Measurements from ENCODE around the gene CA6.
"Not testable (repeated sequence)": the region's sequence is repeated elsewhere in the genome, so short reads cannot be mapped to it uniquely, and the experiment has no call there.

Gene CA6

DNA sequence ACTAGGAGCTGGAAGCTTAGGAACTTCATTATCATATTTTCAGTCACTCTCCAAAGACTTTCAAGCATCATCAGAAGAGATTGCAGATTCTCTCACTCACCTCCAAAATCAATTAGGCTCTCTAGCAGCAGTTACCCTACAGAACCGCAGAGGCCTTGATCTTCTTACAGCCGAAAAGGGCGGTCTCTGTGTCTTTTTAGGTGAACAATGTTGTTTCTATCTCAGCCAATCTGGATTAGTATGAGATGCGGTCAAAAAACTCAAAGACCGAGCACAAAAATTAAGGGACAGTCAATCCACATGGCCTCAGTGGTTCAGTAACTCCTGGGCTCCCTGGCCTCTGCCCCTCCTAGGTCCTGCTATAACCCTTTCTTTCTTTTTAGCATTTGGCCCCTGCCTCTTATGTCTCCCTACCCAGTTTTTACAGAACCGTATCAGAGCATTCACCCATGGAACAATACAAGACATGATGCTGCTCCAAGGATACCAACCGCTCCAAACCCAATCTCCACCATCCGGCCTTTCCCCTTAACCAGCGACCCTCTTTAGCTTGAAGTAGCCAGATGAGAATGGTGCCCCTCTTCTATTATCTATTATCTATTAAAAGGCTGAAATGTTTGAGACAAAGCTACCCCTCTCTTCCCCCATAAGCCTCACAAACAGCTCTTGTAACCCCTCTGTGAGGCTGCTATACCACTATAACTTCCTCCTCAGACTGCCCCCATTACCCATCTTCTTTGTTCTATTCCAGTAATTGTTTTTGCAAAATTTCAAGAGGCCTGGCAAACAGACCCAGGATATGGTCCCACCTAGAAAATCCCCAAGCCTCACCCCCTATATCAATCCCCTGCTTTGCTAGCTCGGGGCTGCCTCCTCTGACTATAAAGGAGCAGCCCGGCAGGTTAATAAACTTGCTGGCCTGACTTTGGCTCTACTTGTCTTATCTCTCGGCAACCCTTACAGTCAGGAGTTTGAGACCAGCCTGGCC, 18.7 kb upstream of the CA6 start:
- no peak for DNase-seq (ENCODE audit: low read depth)

DNA sequence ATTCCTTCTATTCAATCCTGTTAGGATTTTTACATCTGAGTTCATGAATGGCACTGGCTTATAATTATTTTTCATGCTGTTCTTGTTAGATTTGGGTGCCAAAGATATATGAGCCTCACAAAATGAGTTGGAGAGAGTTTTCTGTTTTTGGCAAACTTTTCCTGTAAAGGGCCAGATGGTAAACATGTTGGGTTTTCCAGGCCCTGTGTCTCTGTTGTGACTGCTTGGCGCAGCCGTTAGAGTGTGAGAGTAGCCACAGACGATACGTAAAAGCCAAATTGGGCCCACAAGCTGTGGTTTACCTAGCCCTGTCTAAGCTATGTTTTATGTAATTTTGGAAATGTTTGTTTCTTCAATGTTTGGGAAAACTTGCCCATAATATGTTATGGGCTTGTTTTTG, 15.6 kb upstream of the CA6 start:
- DNase-seq (ENCODE audit: low read depth), result no peak

- not testable (repeated sequence) for DNase-seq (ENCODE audit: low read depth)
These were observed 8.6 kb upstream of the CA6 start for GRCh38 chr1:8937051-8937450.

DNA sequence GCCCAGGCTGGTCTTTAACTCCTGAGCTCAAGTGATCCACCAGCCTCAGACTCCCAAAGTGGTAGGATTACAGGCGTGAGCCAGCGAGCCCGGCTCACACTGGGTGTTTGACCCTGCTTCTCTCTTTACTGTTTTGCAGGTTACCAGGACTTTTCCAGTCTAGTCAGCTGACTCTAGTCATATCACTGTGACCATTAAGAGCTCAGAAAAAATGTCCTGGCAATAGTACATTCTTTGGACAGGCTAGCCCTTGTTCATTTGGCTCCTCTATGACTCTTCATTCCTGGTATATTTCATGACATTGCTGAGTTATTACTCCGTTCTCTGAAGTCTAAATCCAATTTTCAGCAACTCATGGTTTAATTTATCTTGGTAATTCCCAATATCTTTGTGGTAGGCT, 8.0 kb upstream of the CA6 start:
- DNase-seq (ENCODE audit: low read depth), result peak; percentile 8

DNA sequence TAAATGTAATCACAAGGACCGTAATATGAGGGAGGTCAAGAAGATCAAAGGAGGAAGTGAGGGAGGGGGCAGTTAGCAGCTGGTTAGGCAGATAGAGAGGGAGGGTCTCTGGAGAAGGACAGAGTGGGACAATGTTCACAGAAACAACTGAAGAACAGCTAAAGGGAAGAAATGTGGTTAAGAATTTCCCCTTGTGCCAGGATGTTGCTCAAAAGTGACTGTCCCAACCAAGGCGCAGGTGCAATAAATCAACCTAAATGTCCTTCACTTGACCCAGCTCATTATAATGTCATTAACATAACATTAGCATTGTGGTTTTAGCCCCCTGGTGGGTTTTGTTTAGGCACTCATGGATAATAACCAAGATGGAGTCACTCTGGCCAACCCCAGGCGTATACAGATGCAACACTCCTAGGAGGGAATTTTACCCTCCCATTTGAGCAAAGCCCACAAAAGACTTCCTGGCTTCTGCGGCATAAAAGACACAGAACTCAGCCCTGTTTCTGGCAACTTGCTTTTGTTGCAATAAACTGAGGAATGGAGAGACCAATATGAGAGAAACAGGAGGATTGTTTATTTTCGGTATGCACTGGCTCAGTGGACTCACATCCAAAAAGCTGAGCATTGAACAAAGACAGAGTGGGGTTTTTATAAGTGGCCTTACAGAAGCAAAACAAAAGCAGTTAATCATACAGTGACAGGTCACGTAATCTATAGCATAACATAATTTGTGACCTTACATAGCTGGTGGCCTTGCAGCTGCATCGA, 7.3 kb upstream of the CA6 start:
- DNase-seq (ENCODE audit: low read depth), result no peak

DNA sequence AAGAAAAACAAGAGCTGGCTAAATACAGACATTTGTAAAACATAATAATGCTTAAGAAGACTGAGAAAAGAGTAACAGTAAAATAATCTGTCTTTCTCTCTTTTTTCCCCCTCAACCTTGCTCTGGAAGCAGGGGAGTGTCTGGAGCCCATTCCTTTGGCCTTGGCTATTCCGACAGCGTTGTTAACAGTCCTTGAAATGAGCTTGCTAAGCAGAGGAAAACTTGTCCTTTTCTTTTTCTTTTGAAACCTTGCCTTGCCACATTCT, 6.7 kb upstream of the CA6 start:
- DNase-seq (ENCODE audit: low read depth), result no peak

DNA sequence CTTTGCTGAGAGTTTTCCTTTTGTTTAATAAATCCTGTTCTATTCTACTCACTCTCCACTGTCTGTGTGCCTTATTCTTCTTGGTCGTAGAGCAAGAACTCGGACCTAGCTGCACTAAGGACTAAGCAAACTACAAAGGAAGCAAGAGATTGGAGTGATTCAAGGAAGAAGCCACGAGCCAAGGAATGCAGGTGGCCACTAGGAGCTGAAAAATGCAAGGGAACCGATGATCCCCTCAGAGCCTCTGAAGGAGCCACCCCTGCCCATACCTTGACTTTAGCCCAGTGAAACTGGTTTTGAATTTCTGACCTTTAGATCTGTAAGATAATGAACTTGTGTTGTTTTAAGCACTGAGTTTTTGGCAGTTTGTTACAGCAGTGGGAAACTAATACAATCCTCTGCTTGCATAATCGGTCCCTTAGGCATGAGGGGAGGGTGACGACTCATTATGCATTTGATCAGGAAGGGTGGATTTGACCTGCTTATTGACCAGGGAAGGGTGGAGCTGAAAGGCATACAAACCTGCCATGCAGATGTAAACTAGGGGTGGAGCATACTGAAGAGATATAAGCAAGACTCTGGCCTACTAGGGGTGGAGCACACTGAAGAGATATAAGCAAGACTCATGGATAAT, 6.2 kb upstream of the CA6 start:
- no peak for DNase-seq (ENCODE audit: low read depth)

GRCh38 chr1:8941906-8942305, 3.8 kb upstream of the CA6 start:
- DNase-seq (ENCODE audit: low read depth), result peak; percentile 72

GRCh38 chr1:8943498-8944405, 1.9 kb upstream of the CA6 start:
- no peak for DNase-seq (ENCODE audit: low read depth)

DNA sequence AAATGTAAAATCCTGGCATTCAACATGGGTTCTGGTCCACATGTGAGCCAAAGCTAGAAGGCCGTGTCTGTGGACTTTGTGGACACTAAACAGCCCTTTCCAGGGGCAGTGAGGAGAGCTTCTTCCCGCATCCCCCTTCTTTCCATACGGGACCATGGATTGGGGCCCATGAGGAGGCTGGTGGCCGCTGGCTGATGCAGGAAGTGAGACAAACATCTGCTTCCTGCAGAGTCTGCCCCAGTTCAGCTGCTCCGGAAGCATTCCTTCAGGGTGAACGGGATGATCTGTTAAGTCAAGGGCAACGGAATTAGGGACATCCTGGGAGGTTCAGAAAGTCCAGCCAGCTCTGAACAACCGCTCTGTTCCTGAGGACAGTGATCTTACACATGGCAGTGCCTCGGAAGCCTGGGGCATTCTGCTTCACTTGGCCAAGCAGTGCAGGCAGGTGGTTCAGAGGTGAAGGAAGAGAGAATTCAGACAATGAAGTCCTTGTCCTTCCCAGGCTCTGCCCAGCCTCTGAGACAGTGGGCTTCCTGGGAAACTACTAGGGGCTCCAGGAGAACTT, 1.5 kb downstream of the CA6 start:
- DNase-seq (ENCODE audit: low read depth), result no peak

- DNase-seq (ENCODE audit: low read depth), result no peak
These were observed 4.6 kb downstream of the CA6 start for GRCh38 chr1:8950309-8950708.

- no peak for DNase-seq (ENCODE audit: low read depth)
These were observed 5.6 kb downstream of the CA6 start for GRCh38 chr1:8951231-8951630.

- DNase-seq (ENCODE audit: low read depth), result no peak
These were observed 9.7 kb downstream of the CA6 start for GRCh38 chr1:8955406-8955805.

DNA sequence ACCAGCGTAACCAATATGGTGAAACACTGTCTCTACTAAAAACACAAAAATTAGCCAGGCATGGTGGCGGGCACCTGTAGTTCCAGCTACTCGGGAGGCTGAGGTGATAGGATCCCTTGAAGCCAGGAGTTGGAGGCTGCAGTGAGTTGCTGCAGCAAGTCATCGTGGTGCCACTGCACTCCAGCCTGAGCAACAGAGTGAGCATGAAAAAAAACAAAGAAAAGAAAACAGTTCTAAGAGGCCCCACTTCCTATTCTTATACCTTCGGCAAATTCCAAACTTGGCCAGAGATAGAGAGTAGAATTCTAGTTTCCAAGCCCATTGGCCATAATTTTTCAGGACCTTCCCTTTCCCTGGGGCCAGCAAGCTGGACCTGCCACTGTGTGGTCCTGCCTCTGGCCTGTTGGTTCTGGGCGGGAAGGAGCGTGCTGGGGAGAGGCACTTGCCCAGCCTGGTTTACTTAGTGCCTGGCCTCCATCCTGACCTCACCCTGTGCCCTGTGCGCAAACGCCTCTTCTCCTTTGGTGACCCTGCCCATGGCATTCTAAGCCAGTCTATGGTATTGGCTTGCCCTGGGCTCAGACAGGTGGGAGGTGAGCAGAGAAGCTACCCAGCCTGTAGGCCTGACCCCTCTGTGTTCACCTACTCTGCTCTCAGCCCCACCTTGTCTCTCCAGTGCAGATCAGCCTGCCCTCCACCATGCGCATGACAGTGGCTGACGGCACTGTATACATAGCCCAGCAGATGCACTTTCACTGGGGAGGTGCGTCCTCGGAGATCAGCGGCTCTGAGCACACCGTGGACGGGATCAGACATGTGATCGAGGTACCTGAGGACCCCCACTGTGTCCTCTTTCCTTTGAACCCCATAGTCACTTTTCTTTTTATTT, 11.0 kb downstream of the CA6 start:
- DNase-seq (ENCODE audit: low read depth), result no peak

- no peak for DNase-seq (ENCODE audit: low read depth)
These were observed 17.3 kb downstream of the CA6 start for GRCh38 chr1:8962812-8963530.

DNA sequence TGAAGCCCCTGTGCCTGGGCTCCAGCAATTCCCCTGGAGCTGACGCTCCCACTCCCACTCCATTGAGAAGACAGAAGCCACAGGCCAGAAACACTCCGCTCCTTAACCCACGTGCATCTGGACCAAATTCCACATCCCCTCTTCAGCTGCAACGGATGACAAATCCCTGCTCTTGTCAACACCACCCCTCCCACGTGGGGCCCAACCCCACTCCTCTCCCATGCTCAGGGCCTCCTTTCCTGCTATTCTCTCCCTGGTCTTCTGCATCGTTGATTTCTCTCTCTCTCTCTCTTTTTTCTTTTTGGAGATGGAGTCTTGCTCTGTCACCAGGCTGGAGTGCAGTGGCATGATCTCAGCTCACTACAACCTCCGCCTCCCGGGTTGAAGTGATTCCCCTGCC, 18.3 kb downstream of the CA6 start:
- no peak for DNase-seq (ENCODE audit: low read depth)

- DNase-seq (ENCODE audit: low read depth), result no peak
These were observed 19.6 kb downstream of the CA6 start for GRCh38 chr1:8965121-8965820.

GRCh38 chr1:8966606-8967005, 20.9 kb downstream of the CA6 start:
- DNase-seq (ENCODE audit: low read depth), result no peak

GRCh38 chr1:8968902-8969301, 23.2 kb downstream of the CA6 start:
- DNase-seq (ENCODE audit: low read depth), result not testable (repeated sequence)
